Natural killer cell (primary cell): ENCODE results near the gene CCDC17. TPM values are rescaled to one million over a fixed set of nuclear protein-coding genes. Genes with fewer than 3 reads are reported as not detected.

Experiments
- ATAC-seq, 3 donors: fragments of 150-1000 bp in 2 of 3; fragments of 200-7000 bp in 1 of 3; cut with Tn5 transposase; 1 replicate in 1 of 3; 2 replicates in 2 of 3; pipeline ENCODE4 v1.10.0; 2021; ENCODE audit warnings: mild to moderate bottlenecking in 2 of 3, moderate library complexity in 2 of 3
- DNase-seq, 2 donors: peaks; one replicate each; pipeline versions ENCODE4 v3.0.0 to v3.0.0-alpha.2; 2013 to 2021; ENCODE audit warnings: mixed read lengths in 1 of 2
- H3K27ac ChIP-seq: one replicate; pipeline ENCODE4 v1.5.1; 2013; ENCODE audit warnings: mild to moderate bottlenecking, low read length
- H3K27me3 ChIP-seq: one replicate; pipeline ENCODE4 v1.6.1; 2013; ENCODE audit warnings: low read length; ENCODE audit not compliant: control insufficient read depth, insufficient read depth
- H3K36me3 ChIP-seq: one replicate; pipeline ENCODE4 v1.6.1; 2013; ENCODE audit warnings: low read length; ENCODE audit not compliant: control insufficient read depth, insufficient read depth
- H3K4me1 ChIP-seq: one replicate; pipeline ENCODE4 v1.6.1; 2013; ENCODE audit warnings: low read length; ENCODE audit not compliant: control insufficient read depth, insufficient read depth
- H3K4me3 ChIP-seq: one replicate; pipeline ENCODE4 v1.5.1; 2013; ENCODE audit warnings: low read length
- H3K9me3 ChIP-seq: one replicate; pipeline ENCODE4 v1.6.1; 2013; ENCODE audit warnings: low read length; ENCODE audit not compliant: control insufficient read depth, insufficient read depth
- H3K27ac Mint-ChIP-seq, 2 donors: one replicate each; pipeline ENCODE4 v1.8.0; 2022; ENCODE audit warnings: mild to moderate bottlenecking in 2 of 2, mixed read lengths in 2 of 2, moderate library complexity in 1 of 2
- H3K27me3 Mint-ChIP-seq, 2 donors: one replicate each; pipeline ENCODE4 v1.8.0; 2022; ENCODE audit warnings: low read depth in 2 of 2, mixed read lengths in 2 of 2
- H3K36me3 Mint-ChIP-seq: one replicate; pipeline ENCODE4 v1.8.0; 2022; ENCODE audit warnings: mixed read lengths
- H3K4me1 Mint-ChIP-seq, 2 donors: one replicate each; pipeline ENCODE4 v1.8.0; 2022; ENCODE audit warnings: mixed read lengths in 2 of 2
- H3K4me3 Mint-ChIP-seq: one replicate; pipeline ENCODE4 v1.8.0; 2022; ENCODE audit warnings: mild to moderate bottlenecking, moderate library complexity, mixed read lengths
- H3K9me3 Mint-ChIP-seq, 2 donors: one replicate each; pipeline ENCODE4 v1.8.0; 2022; ENCODE audit warnings: mixed read lengths in 2 of 2
- WGBS: methylation state at CpG from one replicate; pipeline ENCODE4 v1.1.7; 2013; ENCODE audit warnings: missing lambda C conversion rate; ENCODE audit not compliant: insufficient coverage; 5-methylcytosine and 5-hydroxymethylcytosine counted together
- intact Hi-C: fragments of 100-400 bp; cut with micrococcal nuclease; formaldehyde crosslinking; loops from one replicate; pipeline ENCODE4 v1.14.2; 2022
- total RNA-seq, 4 donors: library from RNA; stranded (reverse); fragments of 120-200 nt in 1 of 4; gene quantifications; one replicate each; pipeline versions ENCODE4 v1.2.3 to v1.2.4, GENCODE V29; 2013 to 2022
- TF ChIP-seq, protein P1 (sequence below): fragments of 200-600 bp; IDR thresholded peaks from one replicate; pipeline ENCODE4 v1.8.0; 2022; ENCODE audit warnings: antibody characterized with exemption

Gene CCDC17
- total RNA-seq, 3 donors from 2014 or later (not counting 1 experiment from before 2014, with no cell fraction given), result 2.9 to 4.5 (median 3.3) TPM

DNA sequence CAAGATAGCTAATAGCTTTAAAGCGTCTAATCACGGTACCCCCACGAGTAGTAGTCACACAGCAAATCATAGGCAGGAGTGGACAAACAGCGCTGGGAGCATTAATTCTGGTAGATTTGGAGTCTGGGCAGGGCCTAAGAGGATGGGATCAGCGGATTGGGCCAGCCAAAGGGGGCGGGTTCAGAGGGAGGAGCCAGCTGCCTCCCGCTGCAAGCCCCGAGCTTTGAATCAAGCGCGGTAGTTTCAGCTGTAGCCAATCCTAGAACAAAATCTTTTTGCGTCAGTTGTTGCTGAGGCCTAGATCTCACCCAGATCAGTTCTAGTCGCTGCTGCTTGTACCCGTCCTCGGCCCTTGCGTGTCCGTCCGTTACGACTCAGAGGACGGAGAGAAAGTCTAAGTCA lies 40.6 kb downstream of the CCDC17 start:
- no peaks in the 10 kb centered on the region for H3K27me3 ChIP-seq
- intact Hi-C loops, result loop anchor here (5.0 to 10.0 kb wide), 2 partner anchors 246 to 848 kb away; partner anchors contain the start of genes KIF2C and RNU5D-1
- Mint-ChIP-seq H3K9me3 (no peaks in the 10 kb centered on the region), H3K27me3 (no peaks in the 10 kb centered on the region), H3K36me3 (peaks cover 5% of the 10 kb centered on the region), H3K4me3 (peak overlapping the region; percentile 99), H3K27ac (peak overlapping the region; percentile 92 to 99), H3K4me1 (peaks cover 35 to 38% of the 10 kb centered on the region in 2 donors)
- H3K36me3 ChIP-seq, result no peaks in the 10 kb centered on the region
- peak overlapping the region; percentile 97 for H3K4me3 ChIP-seq
- ATAC-seq, result peak; percentile 79 to 91 (median 79)
- DNase-seq, result peak; percentile 89 to 98
- under 1% methylated on average over 19 of the region's 19 CpGs for WGBS
- peaks cover 27% of the 10 kb centered on the region for H3K4me1 ChIP-seq
- H3K27ac ChIP-seq, result peak overlapping the region; percentile 91
- no peaks in the 10 kb centered on the region for H3K9me3 ChIP-seq
- TF ChIP-seq, protein P1, sequence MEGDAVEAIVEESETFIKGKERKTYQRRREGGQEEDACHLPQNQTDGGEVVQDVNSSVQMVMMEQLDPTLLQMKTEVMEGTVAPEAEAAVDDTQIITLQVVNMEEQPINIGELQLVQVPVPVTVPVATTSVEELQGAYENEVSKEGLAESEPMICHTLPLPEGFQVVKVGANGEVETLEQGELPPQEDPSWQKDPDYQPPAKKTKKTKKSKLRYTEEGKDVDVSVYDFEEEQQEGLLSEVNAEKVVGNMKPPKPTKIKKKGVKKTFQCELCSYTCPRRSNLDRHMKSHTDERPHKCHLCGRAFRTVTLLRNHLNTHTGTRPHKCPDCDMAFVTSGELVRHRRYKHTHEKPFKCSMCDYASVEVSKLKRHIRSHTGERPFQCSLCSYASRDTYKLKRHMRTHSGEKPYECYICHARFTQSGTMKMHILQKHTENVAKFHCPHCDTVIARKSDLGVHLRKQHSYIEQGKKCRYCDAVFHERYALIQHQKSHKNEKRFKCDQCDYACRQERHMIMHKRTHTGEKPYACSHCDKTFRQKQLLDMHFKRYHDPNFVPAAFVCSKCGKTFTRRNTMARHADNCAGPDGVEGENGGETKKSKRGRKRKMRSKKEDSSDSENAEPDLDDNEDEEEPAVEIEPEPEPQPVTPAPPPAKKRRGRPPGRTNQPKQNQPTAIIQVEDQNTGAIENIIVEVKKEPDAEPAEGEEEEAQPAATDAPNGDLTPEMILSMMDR, result no peak

DNA sequence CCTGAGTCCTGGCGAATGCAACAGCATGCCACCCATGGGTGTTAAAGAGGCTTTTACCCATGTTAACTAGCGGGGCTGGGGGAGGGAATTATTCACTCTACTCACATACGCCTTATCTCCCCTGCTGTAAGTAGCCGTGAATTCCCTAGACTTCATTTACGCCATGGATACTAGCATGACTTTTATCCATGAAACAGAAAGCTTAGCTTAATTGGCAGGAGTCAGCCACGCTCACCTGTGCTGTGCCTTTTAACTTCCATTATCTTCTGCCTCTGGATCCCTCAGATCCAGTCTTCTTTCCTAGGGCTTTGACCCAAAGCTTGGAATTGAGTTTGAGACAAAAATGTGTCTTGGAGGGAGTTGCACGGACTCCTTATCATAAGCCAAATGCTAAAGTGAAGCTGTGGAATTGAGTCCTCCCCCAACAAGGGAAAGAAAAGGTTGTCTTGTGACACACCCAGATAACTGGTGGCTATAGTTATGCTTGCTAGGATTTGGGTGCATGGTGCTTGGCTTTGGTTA lies 49.7 kb downstream of the CCDC17 start:
- Mint-ChIP-seq H3K4me3 (no peak overlapping the region), H3K27ac (no peak overlapping the region), H3K36me3 (no peaks in the 10 kb centered on the region), H3K9me3 (no peaks in the 10 kb centered on the region), H3K27me3 (no peaks in the 10 kb centered on the region), H3K4me1 (no peaks in the 10 kb centered on the region)
- 99% methylated on average over 5 of the region's 7 CpGs for WGBS
- TF ChIP-seq, protein P1, result no peak
- H3K27ac ChIP-seq, result no peak overlapping the region
- H3K4me3 ChIP-seq, result no peak overlapping the region
- H3K27me3 ChIP-seq, result no peaks in the 10 kb centered on the region
- ATAC-seq (no peak), DNase-seq (no peak)
- no peaks in the 10 kb centered on the region for H3K4me1 ChIP-seq
- intact Hi-C loops, result no loop called here
- H3K36me3 ChIP-seq, result peaks cover 14% of the 10 kb centered on the region
- H3K9me3 ChIP-seq, result no peaks in the 10 kb centered on the region

DNA sequence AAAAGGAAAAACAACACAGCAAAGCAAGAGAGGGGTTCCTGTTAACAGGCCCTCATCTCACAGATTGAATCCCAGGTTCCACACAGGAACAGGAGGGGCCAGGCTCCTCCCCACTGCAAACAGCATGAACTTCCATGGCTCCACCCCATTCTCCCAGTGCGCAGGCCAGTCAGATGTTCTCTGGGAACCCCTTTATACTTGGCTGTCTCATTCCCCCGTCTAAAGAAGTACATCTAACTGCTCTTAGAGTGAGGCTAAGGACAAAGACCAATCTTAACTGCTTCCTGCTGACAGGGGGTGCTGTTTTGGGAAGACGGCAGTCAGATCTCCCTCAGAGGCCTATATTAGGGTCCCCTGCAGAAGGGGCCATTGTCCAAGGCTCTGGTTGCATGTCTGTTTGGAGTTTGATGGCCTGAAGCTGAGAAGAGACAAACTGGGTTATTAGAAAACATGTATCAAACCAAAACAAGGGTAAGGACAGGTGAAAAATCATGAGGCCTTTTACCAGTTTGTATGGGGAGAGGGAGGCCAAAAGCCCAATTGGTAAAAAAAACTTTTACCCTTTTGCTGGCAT lies 50.5 kb downstream of the CCDC17 start:
- Histone ChIP-seq H3K4me1 (no peaks in the 10 kb centered on the region), H3K4me3 (no peak overlapping the region), H3K27ac (no peak overlapping the region), H3K27me3 (no peaks in the 10 kb centered on the region), H3K9me3 (no peaks in the 10 kb centered on the region), H3K36me3 (peaks cover 21% of the 10 kb centered on the region)
- no peaks in the 10 kb centered on the region for H3K36me3 Mint-ChIP-seq
- DNase-seq (no peak), ATAC-seq (no peak)
- no peak overlapping the region for H3K27ac Mint-ChIP-seq
- H3K27me3 Mint-ChIP-seq, result no peaks in the 10 kb centered on the region
- intact Hi-C loops, result no loop called here
- no peak overlapping the region for H3K4me3 Mint-ChIP-seq
- 98% methylated on average over 3 of the region's 3 CpGs for WGBS
- H3K9me3 Mint-ChIP-seq, result no peaks in the 10 kb centered on the region
- TF ChIP-seq, protein P1, result no peak
- H3K4me1 Mint-ChIP-seq, result no peaks in the 10 kb centered on the region
